ENCODE measurements around the gene AMFR.
"Not testable (repeated sequence)": the region's sequence is repeated elsewhere in the genome, so short reads cannot be mapped to it uniquely, and the experiment has no call there.

Gene AMFR

GRCh38 chr16:56389554-56389953 is 35.8 kb downstream of the AMFR start:
- no peak for DNase-seq (ENCODE audit: low read depth, low spot score)

- DNase-seq (ENCODE audit: low read depth, low spot score), result no peak
These were observed 37.1 kb downstream of the AMFR start for GRCh38 chr16:56388209-56388608.

GRCh38 chr16:56387396-56387795 is 37.9 kb downstream of the AMFR start:
- no peak for DNase-seq (ENCODE audit: low read depth, low spot score)

- no peak for DNase-seq (ENCODE audit: low read depth, low spot score)
These were observed 41.1 kb downstream of the AMFR start for GRCh38 chr16:56384074-56384721.

- DNase-seq (ENCODE audit: low read depth, low spot score), result no peak
These were observed 42.4 kb downstream of the AMFR start for GRCh38 chr16:56382901-56383355.

GRCh38 chr16:56382459-56382858 is 42.9 kb downstream of the AMFR start:
- no peak for DNase-seq (ENCODE audit: low read depth, low spot score)

GRCh38 chr16:56380778-56381485 is 44.4 kb downstream of the AMFR start:
- DNase-seq (ENCODE audit: low read depth, low spot score), result not testable (repeated sequence)

- not testable (repeated sequence) for DNase-seq (ENCODE audit: low read depth, low spot score)
These were observed 46.3 kb downstream of the AMFR start for GRCh38 chr16:56379044-56379443.

GRCh38 chr16:56375792-56376191 is 49.6 kb downstream of the AMFR start:
- not testable (repeated sequence) for DNase-seq (ENCODE audit: low read depth, low spot score)

- no peak for DNase-seq (ENCODE audit: low read depth, low spot score)
These were observed 52.3 kb downstream of the AMFR start for GRCh38 chr16:56373003-56373402.

GRCh38 chr16:56372013-56372634 is 53.2 kb downstream of the AMFR start:
- DNase-seq (ENCODE audit: low read depth, low spot score), result no peak

GRCh38 chr16:56371660-56371937 is 53.7 kb downstream of the AMFR start:
- no peak for DNase-seq (ENCODE audit: low read depth, low spot score)

- no peak for DNase-seq (ENCODE audit: low read depth, low spot score)
These were observed 54.3 kb downstream of the AMFR start for GRCh38 chr16:56370875-56371659.

- DNase-seq (ENCODE audit: low read depth, low spot score), result no peak
These were observed 55.0 kb downstream of the AMFR start for GRCh38 chr16:56370185-56370874.

- no peak for DNase-seq (ENCODE audit: low read depth, low spot score)
These were observed 56.1 kb downstream of the AMFR start for GRCh38 chr16:56369202-56369601.

GRCh38 chr16:56368545-56368944 is 56.8 kb downstream of the AMFR start:
- DNase-seq (ENCODE audit: low read depth, low spot score), result no peak

GRCh38 chr16:56367764-56368163 is 57.6 kb downstream of the AMFR start:
- no peak for DNase-seq (ENCODE audit: low read depth, low spot score)

GRCh38 chr16:56366945-56367344 is 58.4 kb downstream of the AMFR start:
- DNase-seq (ENCODE audit: low read depth, low spot score), result no peak

- no peak for DNase-seq (ENCODE audit: low read depth, low spot score)
These were observed 59.8 kb downstream of the AMFR start for GRCh38 chr16:56365552-56365951.

GRCh38 chr16:56364865-56365264 is 60.5 kb downstream of the AMFR start:
- no peak for DNase-seq (ENCODE audit: low read depth, low spot score)

GRCh38 chr16:56363781-56364565 is 61.4 kb downstream of the AMFR start:
- no peak for DNase-seq (ENCODE audit: low read depth, low spot score)
